ENCODE data around the gene SLC25A30.
"Not testable (repeated sequence)": the region's sequence is repeated elsewhere in the genome, so short reads cannot be mapped to it uniquely, and the experiment has no call there.

SLC25A30 gene

DNA sequence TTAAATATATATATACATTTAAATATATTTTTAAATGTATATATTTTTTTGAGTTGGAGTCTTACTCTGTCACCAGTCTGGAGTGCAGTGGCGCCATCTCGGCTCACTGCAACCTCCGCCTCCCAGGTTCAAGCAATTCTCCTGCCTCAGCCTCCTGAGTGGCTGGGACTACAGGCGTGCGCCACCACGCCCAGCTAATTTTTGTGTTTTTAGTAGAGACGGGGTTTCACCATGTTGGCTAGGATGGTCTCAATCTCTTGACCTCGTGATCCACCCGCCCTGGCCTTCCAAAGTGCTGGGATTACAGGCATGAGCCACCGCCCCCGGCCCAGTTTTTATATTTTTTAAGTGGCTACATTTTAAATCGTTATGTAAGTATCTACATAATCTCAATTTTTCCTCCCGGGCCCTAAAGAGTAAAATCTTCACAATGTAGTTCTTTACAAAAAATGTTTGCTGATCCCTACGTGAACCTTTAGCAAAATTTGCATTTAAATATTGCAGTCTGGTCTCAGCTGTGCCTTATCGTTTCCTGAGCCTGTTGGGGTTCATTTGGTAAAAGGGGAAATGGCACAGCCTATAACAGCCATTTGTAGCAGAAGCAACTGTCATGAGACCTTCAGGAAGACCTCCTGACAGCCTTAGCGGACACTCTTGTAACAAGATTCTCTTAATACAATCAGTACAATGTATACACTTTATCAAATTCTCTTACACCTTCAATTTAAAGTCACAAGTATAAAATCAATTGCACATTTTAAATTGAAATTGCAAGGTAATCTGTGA lies 8.1 kb upstream of the SLC25A30 start:
- not testable (repeated sequence) for H4K91ac ChIP-seq (ENCODE audit: low read depth, low read length); H4K8ac ChIP-seq (ENCODE audit: low read depth, low read length); H3K27ac ChIP-seq (ENCODE audit: low read depth, low read length); H3K14ac ChIP-seq (ENCODE audit: low read length); H3K4me2 ChIP-seq (ENCODE audit: low read length); H3K23ac ChIP-seq (ENCODE audit: low read length); H3K18ac ChIP-seq (ENCODE audit: low read length); H4K12ac ChIP-seq (ENCODE audit: low read depth, low read length); H2AFZ ChIP-seq (ENCODE audit: insufficient read depth, low read length, poor library complexity); H2AK5ac ChIP-seq (ENCODE audit: low read length); DNase-seq; H3K9ac ChIP-seq (ENCODE audit: low read length); H3K4me1 ChIP-seq (ENCODE audit: control insufficient read depth in 1 of 2, insufficient read depth in 2 of 2, low read length in 2 of 2); H3K27me3 ChIP-seq (ENCODE audit: insufficient read depth, low read length); H2BK120ac ChIP-seq (ENCODE audit: insufficient read depth, low read length, poor library complexity); H3K9me3 ChIP-seq (ENCODE audit: insufficient read depth, low read depth, low read length); H3K79me2 ChIP-seq (ENCODE audit: control insufficient read depth, insufficient read depth, low read length, poor library complexity); H3K4me3 ChIP-seq (ENCODE audit: low read depth, low read length); H3K36me3 ChIP-seq (ENCODE audit: control insufficient read depth in 1 of 2, insufficient read depth in 2 of 2, low read length in 2 of 2); H3K4ac ChIP-seq (ENCODE audit: low read depth, low read length); H3K79me1 ChIP-seq (ENCODE audit: low read length); H2BK12ac ChIP-seq (ENCODE audit: low read length); H2BK5ac ChIP-seq (ENCODE audit: low read depth, low read length, poor library complexity)
- no CpG with 5 or more reads among the region's 16 CpGs for WGBS (ENCODE audit: extremely low coverage, insufficient coverage, insufficient read length)

DNA sequence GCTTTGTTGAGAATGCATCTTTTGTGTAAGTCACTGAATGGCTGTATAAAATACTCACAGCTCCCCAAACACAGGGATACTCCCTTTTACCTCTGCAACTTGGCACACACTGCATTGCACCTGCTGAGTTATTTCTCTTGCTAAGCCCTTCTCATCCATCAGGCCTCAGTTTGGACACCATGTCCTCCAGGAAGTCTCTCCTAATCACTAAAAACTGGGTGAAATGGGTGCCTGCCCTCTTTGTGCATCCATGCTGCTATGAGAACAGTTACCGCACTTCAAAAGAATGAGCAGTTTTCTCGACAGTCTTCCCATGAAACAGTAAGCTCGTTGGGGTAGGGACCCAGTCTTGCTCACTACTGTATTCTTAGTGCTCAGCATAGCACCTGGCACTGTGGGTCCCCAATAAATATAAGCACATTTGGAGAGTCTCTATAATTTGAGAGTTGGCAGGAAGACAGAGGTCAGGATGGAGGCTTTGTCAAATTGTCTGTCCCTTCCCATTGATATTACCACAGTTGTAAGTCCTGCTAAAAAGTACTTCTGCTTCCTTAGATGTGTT lies 4.6 kb upstream of the SLC25A30 start:
- Histone ChIP-seq H3K14ac (ENCODE audit: low read length) (no peak overlapping the region), H2BK5ac (ENCODE audit: low read depth, low read length, poor library complexity) (no peak overlapping the region), H2AK5ac (ENCODE audit: low read length) (no peak overlapping the region), H2BK120ac (ENCODE audit: insufficient read depth, low read length, poor library complexity) (no peak overlapping the region), H4K91ac (ENCODE audit: low read depth, low read length) (no peak overlapping the region), H3K27me3 (ENCODE audit: insufficient read depth, low read length) (no peaks in the 10 kb centered on the region), H3K18ac (ENCODE audit: low read length) (no peak overlapping the region), H2BK12ac (ENCODE audit: low read length) (no peak overlapping the region), H3K4me3 (ENCODE audit: low read depth, low read length) (no peak overlapping the region), H3K79me2 (ENCODE audit: control insufficient read depth, insufficient read depth, low read length, poor library complexity) (peaks cover 3% of the 10 kb centered on the region), H3K23ac (ENCODE audit: low read length) (no peak overlapping the region), H3K4ac (ENCODE audit: low read depth, low read length) (no peak overlapping the region), H4K8ac (ENCODE audit: low read depth, low read length) (no peak overlapping the region), H2AFZ (ENCODE audit: insufficient read depth, low read length, poor library complexity) (no peak overlapping the region), H3K4me1 (ENCODE audit: control insufficient read depth in 1 of 2, insufficient read depth in 2 of 2, low read length in 2 of 2) (no peaks in the 10 kb centered on the region), H4K12ac (ENCODE audit: low read depth, low read length) (no peak overlapping the region), H3K27ac (ENCODE audit: low read depth, low read length) (no peak overlapping the region), H3K9me3 (ENCODE audit: insufficient read depth, low read depth, low read length) (no peaks in the 10 kb centered on the region), H3K79me1 (ENCODE audit: low read length) (peaks cover 3% of the 10 kb centered on the region), H3K36me3 (ENCODE audit: control insufficient read depth in 1 of 2, insufficient read depth in 2 of 2, low read length in 2 of 2) (no peaks in the 10 kb centered on the region), H3K9ac (ENCODE audit: low read length) (no peak overlapping the region), H3K4me2 (ENCODE audit: low read length) (no peak overlapping the region)
- no CpG with 5 or more reads among the region's 3 CpGs for WGBS (ENCODE audit: extremely low coverage, insufficient coverage, insufficient read length)
- no peak for DNase-seq

DNA sequence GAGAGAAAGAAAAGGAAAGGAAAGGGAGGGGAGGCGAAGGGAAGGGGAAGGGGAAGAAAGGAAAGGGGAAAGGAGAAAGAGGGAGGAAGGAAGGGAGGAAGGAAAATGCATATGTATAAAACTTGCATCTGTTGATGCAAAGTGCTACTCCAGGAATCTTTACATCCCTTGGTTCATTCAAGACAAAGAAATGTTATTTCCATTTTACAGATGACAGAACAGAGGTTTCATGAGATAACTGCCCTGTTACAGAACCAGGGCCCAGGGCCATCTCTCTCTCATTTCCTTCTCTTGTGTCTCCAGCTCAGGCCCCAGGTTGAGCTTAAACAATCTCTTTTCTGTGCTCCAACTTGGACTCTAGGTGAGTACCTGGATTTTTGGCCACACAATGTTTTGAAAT lies 1.8 kb upstream of the SLC25A30 start:
- no peak for DNase-seq
- H3K4me2 ChIP-seq (ENCODE audit: low read length): no peak overlapping the region
- no peak overlapping the region for H2AFZ ChIP-seq (ENCODE audit: insufficient read depth, low read length, poor library complexity)
- H3K18ac ChIP-seq (ENCODE audit: low read length): no peak overlapping the region
- peaks cover 0 to 3% of the 10 kb centered on the region in 2 experiments for H3K4me1 ChIP-seq (ENCODE audit: control insufficient read depth in 1 of 2, insufficient read depth in 2 of 2, low read length in 2 of 2)
- no peak overlapping the region for H2BK12ac ChIP-seq (ENCODE audit: low read length)
- H3K79me2 ChIP-seq (ENCODE audit: control insufficient read depth, insufficient read depth, low read length, poor library complexity): peaks cover 5% of the 10 kb centered on the region
- no peak overlapping the region for H3K27ac ChIP-seq (ENCODE audit: low read depth, low read length)
- H4K91ac ChIP-seq (ENCODE audit: low read depth, low read length): no peak overlapping the region
- H3K4ac ChIP-seq (ENCODE audit: low read depth, low read length): no peak overlapping the region
- H3K9ac ChIP-seq (ENCODE audit: low read length): no peak overlapping the region
- no peak overlapping the region for H4K12ac ChIP-seq (ENCODE audit: low read depth, low read length)
- no peaks in the 10 kb centered on the region for H3K36me3 ChIP-seq (ENCODE audit: control insufficient read depth in 1 of 2, insufficient read depth in 2 of 2, low read length in 2 of 2)
- H3K14ac ChIP-seq (ENCODE audit: low read length): no peak overlapping the region
- no CpG with 5 or more reads among the region's 1 CpG for WGBS (ENCODE audit: extremely low coverage, insufficient coverage, insufficient read length)
- H3K9me3 ChIP-seq (ENCODE audit: insufficient read depth, low read depth, low read length): no peaks in the 10 kb centered on the region
- H2AK5ac ChIP-seq (ENCODE audit: low read length): no peak overlapping the region
- H3K23ac ChIP-seq (ENCODE audit: low read length): no peak overlapping the region
- no peak overlapping the region for H3K4me3 ChIP-seq (ENCODE audit: low read depth, low read length)
- H2BK120ac ChIP-seq (ENCODE audit: insufficient read depth, low read length, poor library complexity): no peak overlapping the region
- no peaks in the 10 kb centered on the region for H3K27me3 ChIP-seq (ENCODE audit: insufficient read depth, low read length)
- H2BK5ac ChIP-seq (ENCODE audit: low read depth, low read length, poor library complexity): no peak overlapping the region
- no peak overlapping the region for H4K8ac ChIP-seq (ENCODE audit: low read depth, low read length)
- peaks cover 4% of the 10 kb centered on the region for H3K79me1 ChIP-seq (ENCODE audit: low read length)

DNA sequence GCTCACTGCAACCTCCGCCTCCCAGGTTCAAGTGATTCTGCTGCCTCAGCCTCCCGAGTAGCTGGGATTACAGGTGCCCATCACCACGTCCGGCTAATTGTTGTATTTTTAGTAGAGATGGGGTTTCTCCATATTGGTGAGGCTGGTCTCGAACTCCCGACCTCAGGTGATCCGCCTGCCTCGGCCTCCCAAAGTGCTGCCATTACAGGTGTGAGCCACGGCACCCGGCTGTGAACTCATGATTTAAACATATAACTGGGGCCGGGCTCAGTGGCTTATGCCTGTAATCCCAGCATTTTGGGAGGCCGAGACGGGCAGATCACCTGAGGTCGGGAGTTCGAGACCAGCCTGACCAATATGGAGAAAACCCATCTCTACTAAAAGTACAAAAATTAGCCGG lies 1.2 kb upstream of the SLC25A30 start:
- not testable (repeated sequence) for H3K27ac ChIP-seq (ENCODE audit: low read depth, low read length)
- no CpG with 5 or more reads among the region's 16 CpGs for WGBS (ENCODE audit: extremely low coverage, insufficient coverage, insufficient read length)

More for the DNA sequence above, 1.2 kb upstream of the SLC25A30 start:
- not testable (repeated sequence) for H2BK120ac ChIP-seq (ENCODE audit: insufficient read depth, low read length, poor library complexity); H2BK12ac ChIP-seq (ENCODE audit: low read length); H3K4me3 ChIP-seq (ENCODE audit: low read depth, low read length); H4K8ac ChIP-seq (ENCODE audit: low read depth, low read length); H3K4ac ChIP-seq (ENCODE audit: low read depth, low read length); H3K4me1 ChIP-seq (ENCODE audit: control insufficient read depth in 1 of 2, insufficient read depth in 2 of 2, low read length in 2 of 2); H3K36me3 ChIP-seq (ENCODE audit: control insufficient read depth in 1 of 2, insufficient read depth in 2 of 2, low read length in 2 of 2); H3K79me2 ChIP-seq (ENCODE audit: control insufficient read depth, insufficient read depth, low read length, poor library complexity); DNase-seq; H4K91ac ChIP-seq (ENCODE audit: low read depth, low read length); H3K4me2 ChIP-seq (ENCODE audit: low read length); H2AFZ ChIP-seq (ENCODE audit: insufficient read depth, low read length, poor library complexity); H2AK5ac ChIP-seq (ENCODE audit: low read length); H3K18ac ChIP-seq (ENCODE audit: low read length); H3K14ac ChIP-seq (ENCODE audit: low read length); H4K12ac ChIP-seq (ENCODE audit: low read depth, low read length); H3K23ac ChIP-seq (ENCODE audit: low read length); H3K79me1 ChIP-seq (ENCODE audit: low read length); H2BK5ac ChIP-seq (ENCODE audit: low read depth, low read length, poor library complexity); H3K27me3 ChIP-seq (ENCODE audit: insufficient read depth, low read length); H3K9me3 ChIP-seq (ENCODE audit: insufficient read depth, low read depth, low read length); H3K9ac ChIP-seq (ENCODE audit: low read length)

Measured in trophoblast cell (in vitro differentiated cells and primary cell).